SK-N-MC (cell line): ENCODE data around the gene TM2D1.

Source experiments
- DNase-seq: peaks from one replicate; pipeline ENCODE4 v3.0.0-alpha.2; 2011; ENCODE audit warnings: low read depth, low spot score
- H3K27ac ChIP-seq: fragments of 200-600 bp; sonication (generic); 2 replicates; pipeline ENCODE4 v1.5.1; 2016; ENCODE audit warnings: mixed run types
- H3K36me3 ChIP-seq: fragments of 200-600 bp; sonication (generic); 2 replicates; pipeline ENCODE4 v1.6.1; 2017; ENCODE audit warnings: antibody characterized with exemption, low read length, mixed read lengths; ENCODE audit not compliant: insufficient read depth
- H3K4me3 ChIP-seq: fragments of 200-600 bp; sonication (generic); 2 replicates; pipeline ENCODE4 v1.5.1; 2016
- H3K9ac ChIP-seq: fragments of 200-600 bp; sonication (generic); 2 replicates; pipeline ENCODE4 v1.8.0; 2017; ENCODE audit warnings: mixed run types, mixed read lengths; ENCODE audit not compliant: insufficient read length
- H3K9me3 ChIP-seq: fragments of 200-600 bp; sonication (generic); 2 replicates; pipeline ENCODE4 v1.6.1; 2017; ENCODE audit warnings: low read depth, mild to moderate bottlenecking, antibody characterized with exemption, low read length, moderate library complexity, mixed read lengths
- EZH2 ChIP-seq: fragments of 200-600 bp; sonication (generic); IDR thresholded peaks from one replicate; pipeline ENCODE4 v1.6.1; 2017; ENCODE audit warnings: antibody characterized with exemption
- FOXP2 ChIP-seq: optimal IDR thresholded peaks from 2 replicates; pipeline ENCODE3; 2011; ENCODE audit warnings: mild to moderate bottlenecking, moderate library complexity; ENCODE audit not compliant: insufficient read depth; ENCODE audit errors: extremely low read length, control extremely low read depth
- POLR2AphosphoS5 ChIP-seq: IDR thresholded peaks from 2 replicates; pipeline ENCODE4 v1.6.1; 2012; ENCODE audit warnings: mild to moderate bottlenecking, low read depth, low read length, borderline replicate concordance

The TM2D1 gene

GRCh38 chr1:61636814-61637213 lies 88.1 kb downstream of the TM2D1 start:
- Histone ChIP-seq H3K4me3 (peak overlapping the region; percentile 45), H3K36me3 (no peaks in the 10 kb centered on the region), H3K9ac (peak overlapping the region; percentile 31), H3K9me3 (no peaks in the 10 kb centered on the region), H3K27ac (peak overlapping the region; percentile 92)
- no peak for DNase-seq
- TF ChIP-seq EZH2 (no peak), POLR2AphosphoS5 (no peak), FOXP2 (no peak)

- H3K9ac ChIP-seq: peak overlapping the region; percentile 31
- H3K27ac ChIP-seq: peak overlapping the region; percentile 92
- no peak for TF ChIP-seq POLR2AphosphoS5
- TF ChIP-seq FOXP2: no peak
- no peak for TF ChIP-seq EZH2
- DNase-seq: no peak
- H3K9me3 ChIP-seq: no peaks in the 10 kb centered on the region
- peak overlapping the region; percentile 45 for H3K4me3 ChIP-seq
- H3K36me3 ChIP-seq: no peaks in the 10 kb centered on the region
These were observed 88.6 kb downstream of the TM2D1 start for GRCh38 chr1:61636376-61636775.

DNA sequence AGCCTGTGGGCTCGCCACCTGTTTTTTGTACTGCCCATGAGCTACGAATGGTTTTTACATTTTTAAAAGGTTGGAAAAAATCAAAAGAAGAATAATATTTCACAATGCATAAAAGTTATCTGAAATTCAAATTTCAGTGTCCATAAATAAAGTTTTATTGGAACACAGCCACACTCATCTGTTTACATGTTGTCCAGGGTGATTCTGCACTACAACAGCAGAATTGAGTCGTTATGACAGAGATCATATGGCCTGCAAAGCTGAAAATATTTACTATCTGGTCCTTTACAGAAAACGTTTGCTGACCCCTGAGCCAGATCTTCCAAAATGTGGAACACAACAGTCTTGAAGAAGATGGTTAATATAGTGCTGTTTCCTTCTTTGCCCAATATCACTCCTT lies 89.4 kb downstream of the TM2D1 start:
- no peaks in the 10 kb centered on the region for H3K36me3 ChIP-seq
- no peak for DNase-seq
- H3K9ac ChIP-seq: no peak overlapping the region
- peak overlapping the region; percentile 92; the same call in 1 of the 2 replicates for H3K27ac ChIP-seq
- no peak overlapping the region for H3K4me3 ChIP-seq
- TF ChIP-seq POLR2AphosphoS5 (no peak), EZH2 (no peak), FOXP2 (no peak)
- H3K9me3 ChIP-seq: no peaks in the 10 kb centered on the region

GRCh38 chr1:61631436-61631835 lies 93.5 kb downstream of the TM2D1 start:
- Histone ChIP-seq H3K9me3 (no peaks in the 10 kb centered on the region), H3K4me3 (no peak overlapping the region), H3K27ac (no peak overlapping the region), H3K9ac (no peak overlapping the region), H3K36me3 (no peaks in the 10 kb centered on the region)
- TF ChIP-seq EZH2 (no peak), FOXP2 (no peak), POLR2AphosphoS5 (no peak)
- no peak for DNase-seq
